ENCODE measurements around the gene C22orf42.

Gene C22orf42

GRCh38 chr22:32132783-32133182 lies 26.3 kb downstream of the C22orf42 start:
- DNase-seq, result no peak

- DNase-seq, result no peak
Observed at GRCh38 chr22:32132126-32132525, 27.0 kb downstream of the C22orf42 start.

GRCh38 chr22:32130464-32130863 lies 28.6 kb downstream of the C22orf42 start:
- DNase-seq, result no peak

- no peak for DNase-seq
Observed at GRCh38 chr22:32127904-32128303, 31.2 kb downstream of the C22orf42 start.

- DNase-seq, result no peak
Observed at GRCh38 chr22:32123657-32124056, 35.4 kb downstream of the C22orf42 start.

- DNase-seq, result no peak
Observed at GRCh38 chr22:32122899-32123298, 36.2 kb downstream of the C22orf42 start.

- no peak for DNase-seq
Observed at GRCh38 chr22:32120603-32121002, 38.5 kb downstream of the C22orf42 start.

- DNase-seq, result no peak
Observed at GRCh38 chr22:32119568-32120235, 39.4 kb downstream of the C22orf42 start.

- no peak for DNase-seq
Observed at GRCh38 chr22:32112380-32112779, 46.7 kb downstream of the C22orf42 start.

GRCh38 chr22:32106930-32107329 lies 52.2 kb downstream of the C22orf42 start:
- DNase-seq, result no peak

GRCh38 chr22:32103658-32104315 lies 55.3 kb downstream of the C22orf42 start:
- DNase-seq, result no peak

- no peak for DNase-seq
Observed at GRCh38 chr22:32100711-32101110, 58.4 kb downstream of the C22orf42 start.

Measured in right hindlimb (tissue), 1 donor.